ENCODE data around the gene ITGAX.

ITGAX gene

DNA sequence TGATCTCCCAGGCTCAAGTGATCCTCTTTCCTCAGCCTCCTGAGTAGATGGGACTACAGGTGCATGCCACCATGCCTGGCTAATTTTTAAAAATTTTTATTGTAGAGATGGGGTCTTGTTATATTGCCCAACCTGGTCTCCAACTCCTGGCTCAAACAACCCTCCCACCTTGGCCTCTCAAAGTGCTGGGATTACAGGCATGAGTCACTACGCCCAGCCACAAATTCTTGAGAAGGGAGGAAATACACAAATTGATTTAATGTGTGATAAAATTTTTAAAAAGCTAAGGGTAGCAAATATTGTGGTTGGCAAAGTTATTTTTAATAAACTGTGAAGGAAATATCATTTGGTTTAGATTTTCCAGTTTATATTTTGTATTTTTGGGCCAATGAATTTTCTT is 47.7 kb downstream of the ITGAX start:
- Histone ChIP-seq H3K4me1 (ENCODE audit: insufficient read depth, low read length) (no peaks in the 10 kb centered on the region), H3K4me3 (ENCODE audit: low read depth in 1 of 2, low read length in 2 of 2) (no peak overlapping the region), H3K27me3 (ENCODE audit: control insufficient read depth in 1 of 2, insufficient read depth in 2 of 2, low read length in 2 of 2) (no peaks in the 10 kb centered on the region), H3K9me3 (ENCODE audit: low read length) (no peaks in the 10 kb centered on the region), H3K36me3 (ENCODE audit: insufficient read depth, low read length) (no peaks in the 10 kb centered on the region), H3K27ac (ENCODE audit: low read depth, low read length) (no peak overlapping the region), H3K9ac (ENCODE audit: low read length) (no peak overlapping the region)

DNA sequence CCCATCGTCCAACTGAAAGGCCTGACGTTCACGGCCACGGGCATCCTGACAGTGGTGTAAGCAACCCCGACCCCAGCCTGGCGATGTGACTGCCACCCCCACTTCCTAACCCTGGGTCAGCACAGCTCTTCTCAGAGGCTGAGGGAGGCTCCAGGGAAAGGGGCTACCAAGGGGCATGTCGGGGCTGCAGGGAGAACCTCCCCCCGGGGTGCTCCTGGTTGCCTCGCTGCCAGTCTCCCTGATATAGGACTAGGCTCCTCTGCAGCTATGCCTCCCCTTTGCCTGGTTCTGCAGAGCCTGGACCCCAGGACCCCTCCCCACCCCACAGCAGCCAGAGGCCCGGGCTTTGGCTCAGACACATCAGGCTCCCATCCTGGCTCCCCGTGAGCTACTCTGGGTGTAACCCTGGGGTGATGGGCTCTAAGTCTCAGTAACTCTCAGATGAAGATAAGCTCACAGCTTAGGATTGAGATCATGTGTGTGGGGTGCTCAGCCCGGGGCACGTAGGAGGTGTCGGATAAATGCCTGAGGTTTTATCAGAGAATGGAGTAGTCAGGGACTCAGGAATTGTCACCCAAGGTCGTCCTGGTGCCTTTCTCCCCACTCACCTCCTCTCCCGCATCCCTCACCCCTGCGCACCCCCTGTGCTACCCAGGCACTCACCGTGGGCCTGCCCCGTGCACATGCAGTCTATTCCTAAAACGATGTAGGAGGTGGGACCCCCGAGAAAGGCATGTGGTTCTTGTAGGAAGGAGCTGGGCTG is 48.8 kb downstream of the ITGAX start:
- H3K9ac ChIP-seq (ENCODE audit: low read length) = no peak overlapping the region
- no peaks in the 10 kb centered on the region for H3K27me3 ChIP-seq (ENCODE audit: control insufficient read depth in 1 of 2, insufficient read depth in 2 of 2, low read length in 2 of 2)
- no peak overlapping the region for H3K27ac ChIP-seq (ENCODE audit: low read depth, low read length)
- no peak overlapping the region for H3K4me3 ChIP-seq (ENCODE audit: low read depth in 1 of 2, low read length in 2 of 2)
- no peaks in the 10 kb centered on the region for H3K36me3 ChIP-seq (ENCODE audit: insufficient read depth, low read length)
- H3K4me1 ChIP-seq (ENCODE audit: insufficient read depth, low read length) = no peaks in the 10 kb centered on the region
- no peaks in the 10 kb centered on the region for H3K9me3 ChIP-seq (ENCODE audit: low read length)

DNA sequence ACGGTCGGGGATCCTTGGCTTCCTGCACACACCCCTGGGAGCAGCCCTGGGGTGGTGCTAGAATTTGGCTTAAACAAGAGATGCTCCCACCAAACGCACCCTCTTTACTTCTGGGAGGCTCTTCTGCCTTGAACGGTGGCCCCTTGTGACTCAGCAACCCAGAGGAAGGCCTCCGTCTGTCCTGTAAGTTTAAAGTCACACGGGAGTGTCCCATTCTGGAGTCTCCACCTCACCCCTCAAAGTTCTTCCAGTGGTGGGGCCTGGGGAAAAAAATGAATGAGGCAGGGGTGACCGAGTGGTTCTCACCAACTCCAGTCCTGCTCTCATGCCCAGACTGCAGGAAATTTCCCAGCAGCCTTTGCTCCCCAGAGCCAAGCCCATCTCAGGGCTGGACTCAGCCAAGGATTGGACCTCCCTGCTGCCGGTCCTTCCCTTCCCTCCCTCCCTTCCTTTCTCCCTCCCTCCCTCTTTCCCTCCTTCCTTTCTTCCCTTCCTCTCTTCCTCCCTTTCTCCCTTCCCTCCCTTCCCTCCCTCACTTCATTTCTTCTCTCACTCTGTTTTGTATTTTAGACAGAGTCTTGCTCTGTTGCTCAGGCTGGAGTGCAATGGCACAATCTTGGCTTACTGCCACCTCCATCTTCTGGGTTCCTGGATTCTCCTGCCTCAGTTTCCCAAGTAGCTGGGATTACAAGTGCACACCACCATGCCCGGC is 49.5 kb downstream of the ITGAX start:
- Histone ChIP-seq H3K36me3 (ENCODE audit: insufficient read depth, low read length) (no peaks in the 10 kb centered on the region), H3K9ac (ENCODE audit: low read length) (no peak overlapping the region), H3K27ac (ENCODE audit: low read depth, low read length) (no peak overlapping the region), H3K4me1 (ENCODE audit: insufficient read depth, low read length) (no peaks in the 10 kb centered on the region), H3K4me3 (ENCODE audit: low read depth in 1 of 2, low read length in 2 of 2) (no peak overlapping the region), H3K9me3 (ENCODE audit: low read length) (no peaks in the 10 kb centered on the region), H3K27me3 (ENCODE audit: control insufficient read depth in 1 of 2, insufficient read depth in 2 of 2, low read length in 2 of 2) (no peaks in the 10 kb centered on the region)

DNA sequence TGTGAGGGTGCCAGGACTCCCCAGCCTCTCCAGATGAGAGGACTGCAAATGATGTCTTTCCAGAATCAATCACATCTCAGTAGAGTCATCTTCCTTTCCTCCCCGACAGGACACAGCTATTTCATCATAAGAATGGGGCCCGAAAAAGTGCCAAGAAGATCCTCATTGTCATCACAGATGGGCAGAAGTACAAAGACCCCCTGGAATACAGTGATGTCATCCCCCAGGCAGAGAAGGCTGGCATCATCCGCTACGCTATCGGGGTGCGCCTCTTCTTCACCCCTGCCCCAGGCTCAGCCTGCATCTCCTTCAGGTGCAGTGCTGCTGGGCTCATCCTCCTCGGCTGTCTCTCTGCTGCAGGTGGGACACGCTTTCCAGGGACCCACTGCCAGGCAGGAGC is 52.4 kb downstream of the ITGAX start:
- no peak overlapping the region for H3K9ac ChIP-seq (ENCODE audit: low read length)
- H3K4me3 ChIP-seq (ENCODE audit: low read depth in 1 of 2, low read length in 2 of 2) = no peak overlapping the region
- no peaks in the 10 kb centered on the region for H3K9me3 ChIP-seq (ENCODE audit: low read length)
- no peak overlapping the region for H3K27ac ChIP-seq (ENCODE audit: low read depth, low read length)
- no peaks in the 10 kb centered on the region for H3K36me3 ChIP-seq (ENCODE audit: insufficient read depth, low read length)
- no peaks in the 10 kb centered on the region for H3K4me1 ChIP-seq (ENCODE audit: insufficient read depth, low read length)
- H3K27me3 ChIP-seq (ENCODE audit: control insufficient read depth in 1 of 2, insufficient read depth in 2 of 2, low read length in 2 of 2) = no peaks in the 10 kb centered on the region

DNA sequence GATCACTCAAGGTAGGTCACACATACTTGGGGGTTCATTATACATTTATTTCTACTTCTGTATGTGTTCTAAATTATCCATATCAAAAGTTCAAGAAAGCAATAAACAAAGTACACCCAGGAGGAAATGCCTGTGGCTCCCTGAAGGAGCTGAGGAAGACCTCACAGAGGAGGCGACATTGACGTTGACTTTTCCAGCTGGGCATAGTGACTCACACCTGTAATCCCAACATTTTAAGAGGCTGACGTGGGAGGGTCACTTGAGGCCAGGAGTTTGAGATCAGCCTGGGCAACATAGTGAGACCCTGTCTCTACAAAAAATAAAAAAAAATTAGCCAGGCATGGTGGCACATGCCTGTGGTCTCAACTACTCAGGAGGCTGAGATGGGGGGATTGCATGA is 54.5 kb downstream of the ITGAX start:
- no peak overlapping the region for H3K4me3 ChIP-seq (ENCODE audit: low read depth in 1 of 2, low read length in 2 of 2)
- H3K36me3 ChIP-seq (ENCODE audit: insufficient read depth, low read length) = no peaks in the 10 kb centered on the region
- no peaks in the 10 kb centered on the region for H3K4me1 ChIP-seq (ENCODE audit: insufficient read depth, low read length)
- H3K27ac ChIP-seq (ENCODE audit: low read depth, low read length) = no peak overlapping the region
- H3K9ac ChIP-seq (ENCODE audit: low read length) = no peak overlapping the region
- no peaks in the 10 kb centered on the region for H3K27me3 ChIP-seq (ENCODE audit: control insufficient read depth in 1 of 2, insufficient read depth in 2 of 2, low read length in 2 of 2)
- no peaks in the 10 kb centered on the region for H3K9me3 ChIP-seq (ENCODE audit: low read length)

DNA sequence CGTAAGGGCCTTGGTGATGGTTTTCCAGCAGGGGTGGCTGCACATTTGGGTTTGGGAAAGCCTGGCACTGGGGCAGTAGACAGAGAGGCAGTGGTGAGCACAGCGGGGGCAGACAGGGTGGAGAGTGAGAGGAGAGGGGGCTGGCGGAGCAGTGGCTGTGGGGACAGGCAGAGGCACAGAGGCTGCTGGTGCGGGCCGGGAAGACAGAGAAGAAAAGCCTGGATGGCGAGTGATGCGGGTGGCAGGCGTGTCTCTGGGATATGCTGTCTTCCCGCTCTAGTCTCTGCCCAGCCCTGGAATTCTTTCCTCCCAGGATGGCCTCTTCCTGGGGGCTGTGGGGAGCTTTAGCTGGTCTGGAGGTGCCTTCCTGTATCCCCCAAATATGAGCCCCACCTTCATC is 55.1 kb downstream of the ITGAX start:
- Histone ChIP-seq H3K27me3 (ENCODE audit: control insufficient read depth in 1 of 2, insufficient read depth in 2 of 2, low read length in 2 of 2) (no peaks in the 10 kb centered on the region), H3K4me1 (ENCODE audit: insufficient read depth, low read length) (no peaks in the 10 kb centered on the region), H3K36me3 (ENCODE audit: insufficient read depth, low read length) (no peaks in the 10 kb centered on the region), H3K9ac (ENCODE audit: low read length) (no peak overlapping the region), H3K9me3 (ENCODE audit: low read length) (no peaks in the 10 kb centered on the region), H3K27ac (ENCODE audit: low read depth, low read length) (no peak overlapping the region), H3K4me3 (ENCODE audit: low read depth in 1 of 2, low read length in 2 of 2) (no peak overlapping the region)

DNA sequence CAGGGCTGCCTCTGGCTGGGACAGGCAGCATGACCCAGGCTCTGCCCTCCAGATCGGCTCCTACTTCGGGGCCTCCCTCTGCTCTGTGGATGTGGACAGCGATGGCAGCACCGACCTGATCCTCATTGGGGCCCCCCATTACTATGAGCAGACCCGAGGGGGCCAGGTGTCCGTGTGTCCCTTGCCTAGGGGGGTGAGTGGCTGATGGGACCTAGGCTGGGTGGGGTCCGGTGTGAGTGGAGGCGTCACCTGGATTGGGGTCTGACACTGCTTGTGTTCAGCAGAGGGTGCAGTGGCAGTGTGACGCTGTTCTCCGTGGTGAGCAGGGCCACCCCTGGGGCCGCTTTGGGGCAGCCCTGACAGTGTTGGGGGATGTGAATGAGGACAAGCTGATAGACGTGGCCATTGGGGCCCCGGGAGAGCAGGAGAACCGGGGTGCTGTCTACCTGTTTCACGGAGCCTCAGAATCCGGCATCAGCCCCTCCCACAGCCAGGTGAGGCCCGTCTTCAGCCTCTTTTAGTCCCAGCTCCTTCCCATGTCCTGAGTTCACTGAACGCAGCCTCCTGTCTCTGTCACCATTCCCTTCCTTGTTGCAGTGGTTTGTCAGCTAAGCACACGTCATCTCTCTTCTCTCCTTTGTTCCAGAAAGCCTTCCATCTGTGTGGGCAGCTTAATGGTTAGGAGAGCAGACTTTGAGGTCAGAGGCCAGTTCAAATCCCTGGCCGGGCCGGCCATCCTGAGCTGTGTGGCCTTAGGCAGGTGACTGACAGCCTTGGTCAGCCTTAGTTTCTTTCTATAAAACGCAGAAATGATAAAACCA is 56.3 kb downstream of the ITGAX start:
- Histone ChIP-seq H3K9ac (ENCODE audit: low read length) (no peak overlapping the region), H3K36me3 (ENCODE audit: insufficient read depth, low read length) (no peaks in the 10 kb centered on the region), H3K27me3 (ENCODE audit: control insufficient read depth in 1 of 2, insufficient read depth in 2 of 2, low read length in 2 of 2) (no peaks in the 10 kb centered on the region), H3K4me1 (ENCODE audit: insufficient read depth, low read length) (no peaks in the 10 kb centered on the region), H3K27ac (ENCODE audit: low read depth, low read length) (no peak overlapping the region), H3K9me3 (ENCODE audit: low read length) (no peaks in the 10 kb centered on the region), H3K4me3 (ENCODE audit: low read depth in 1 of 2, low read length in 2 of 2) (no peak overlapping the region)

DNA sequence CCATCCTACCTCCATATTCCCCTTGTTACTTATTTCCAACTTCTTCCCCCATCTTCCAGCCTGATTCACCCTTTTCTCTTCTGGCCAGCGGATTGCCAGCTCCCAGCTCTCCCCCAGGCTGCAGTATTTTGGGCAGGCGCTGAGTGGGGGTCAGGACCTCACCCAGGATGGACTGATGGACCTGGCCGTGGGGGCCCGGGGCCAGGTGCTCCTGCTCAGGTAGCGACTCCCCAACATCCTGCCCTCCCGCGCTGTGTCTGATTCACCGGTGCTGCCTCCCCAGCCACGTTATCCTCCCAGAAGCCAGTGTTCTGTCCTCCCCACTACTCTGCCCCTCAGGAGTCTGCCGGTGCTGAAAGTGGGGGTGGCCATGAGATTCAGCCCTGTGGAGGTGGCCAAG is 57.8 kb downstream of the ITGAX start:
- no peaks in the 10 kb centered on the region for H3K36me3 ChIP-seq (ENCODE audit: insufficient read depth, low read length)
- no peak overlapping the region for H3K27ac ChIP-seq (ENCODE audit: low read depth, low read length)
- no peaks in the 10 kb centered on the region for H3K9me3 ChIP-seq (ENCODE audit: low read length)
- no peaks in the 10 kb centered on the region for H3K4me1 ChIP-seq (ENCODE audit: insufficient read depth, low read length)
- no peaks in the 10 kb centered on the region for H3K27me3 ChIP-seq (ENCODE audit: control insufficient read depth in 1 of 2, insufficient read depth in 2 of 2, low read length in 2 of 2)
- no peak overlapping the region for H3K9ac ChIP-seq (ENCODE audit: low read length)
- no peak overlapping the region for H3K4me3 ChIP-seq (ENCODE audit: low read depth in 1 of 2, low read length in 2 of 2)

DNA sequence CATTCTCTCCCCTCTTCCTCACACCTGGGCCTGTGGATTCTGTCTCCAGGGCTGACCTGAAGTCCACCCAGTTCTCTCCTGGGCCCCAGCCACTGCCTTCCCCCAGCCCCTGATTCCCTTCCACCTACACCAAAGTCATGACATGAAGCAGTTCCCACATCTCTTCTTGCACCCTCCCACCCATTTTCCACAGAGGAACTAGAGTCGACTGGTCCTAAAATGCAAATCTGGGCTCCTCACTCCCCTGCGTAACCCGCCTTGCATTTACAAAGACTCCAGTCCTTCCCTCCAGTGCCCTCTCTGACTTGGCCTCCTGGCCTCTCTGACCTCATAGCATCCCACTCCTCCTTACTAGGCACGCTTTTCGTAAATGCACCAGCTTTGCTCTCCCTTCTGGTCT is 58.4 kb downstream of the ITGAX start:
- Histone ChIP-seq H3K9me3 (ENCODE audit: low read length) (no peaks in the 10 kb centered on the region), H3K27me3 (ENCODE audit: control insufficient read depth in 1 of 2, insufficient read depth in 2 of 2, low read length in 2 of 2) (no peaks in the 10 kb centered on the region), H3K4me3 (ENCODE audit: low read depth in 1 of 2, low read length in 2 of 2) (no peak overlapping the region), H3K9ac (ENCODE audit: low read length) (no peak overlapping the region), H3K27ac (ENCODE audit: low read depth, low read length) (no peak overlapping the region), H3K36me3 (ENCODE audit: insufficient read depth, low read length) (no peaks in the 10 kb centered on the region), H3K4me1 (ENCODE audit: insufficient read depth, low read length) (no peaks in the 10 kb centered on the region)

DNA sequence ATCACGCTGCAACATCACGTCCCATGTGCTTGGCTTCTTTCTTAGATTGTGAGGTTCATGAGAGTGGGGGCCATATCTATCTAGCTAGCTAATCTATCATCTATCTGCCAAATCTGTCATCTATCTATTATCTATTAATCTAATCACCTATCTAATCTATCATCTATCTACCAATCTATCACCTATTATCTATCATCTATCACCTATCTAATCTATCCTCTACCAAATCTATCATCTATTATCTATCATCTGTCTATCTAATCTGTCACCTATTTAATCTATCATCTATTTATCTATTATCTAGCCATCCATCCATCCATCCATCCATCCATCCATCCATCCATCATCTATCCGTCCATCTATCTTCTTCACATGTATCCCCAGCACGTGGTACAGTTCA is 59.0 kb downstream of the ITGAX start:
- no peak overlapping the region for H3K27ac ChIP-seq (ENCODE audit: low read depth, low read length)
- no peak overlapping the region for H3K9ac ChIP-seq (ENCODE audit: low read length)
- no peaks in the 10 kb centered on the region for H3K27me3 ChIP-seq (ENCODE audit: control insufficient read depth in 1 of 2, insufficient read depth in 2 of 2, low read length in 2 of 2)
- H3K4me3 ChIP-seq (ENCODE audit: low read depth in 1 of 2, low read length in 2 of 2) = no peak overlapping the region
- H3K4me1 ChIP-seq (ENCODE audit: insufficient read depth, low read length) = no peaks in the 10 kb centered on the region
- no peaks in the 10 kb centered on the region for H3K36me3 ChIP-seq (ENCODE audit: insufficient read depth, low read length)
- no peaks in the 10 kb centered on the region for H3K9me3 ChIP-seq (ENCODE audit: low read length)

DNA sequence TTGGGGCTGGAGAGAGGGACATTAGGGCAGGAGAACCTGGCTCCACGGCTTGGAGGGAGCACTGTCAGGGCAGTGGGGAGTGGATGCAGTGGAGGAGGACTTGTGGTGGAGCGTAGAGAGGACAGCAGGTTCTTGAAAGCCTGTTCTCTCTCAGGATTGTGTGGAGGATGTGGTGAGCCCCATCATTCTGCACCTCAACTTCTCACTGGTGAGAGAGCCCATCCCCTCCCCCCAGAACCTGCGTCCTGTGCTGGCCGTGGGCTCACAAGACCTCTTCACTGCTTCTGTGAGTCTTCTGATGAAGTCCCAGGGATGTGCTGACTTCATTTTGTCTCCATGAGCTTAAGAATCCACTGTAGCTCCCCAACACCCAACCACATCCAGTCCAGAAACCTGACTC is 59.7 kb downstream of the ITGAX start:
- H3K9ac ChIP-seq (ENCODE audit: low read length) = no peak overlapping the region
- no peak overlapping the region for H3K4me3 ChIP-seq (ENCODE audit: low read depth in 1 of 2, low read length in 2 of 2)
- no peak overlapping the region for H3K27ac ChIP-seq (ENCODE audit: low read depth, low read length)
- no peaks in the 10 kb centered on the region for H3K4me1 ChIP-seq (ENCODE audit: insufficient read depth, low read length)
- no peaks in the 10 kb centered on the region for H3K27me3 ChIP-seq (ENCODE audit: control insufficient read depth in 1 of 2, insufficient read depth in 2 of 2, low read length in 2 of 2)
- H3K36me3 ChIP-seq (ENCODE audit: insufficient read depth, low read length) = no peaks in the 10 kb centered on the region
- no peaks in the 10 kb centered on the region for H3K9me3 ChIP-seq (ENCODE audit: low read length)
